Measurements from ENCODE around the gene SART3. TPM values are rescaled to one million over a fixed set of nuclear protein-coding genes. Genes with fewer than 3 reads are reported as not detected.

Gene SART3
- polyA plus RNA-seq, 1 donor (not counting 4 experiments of a cell fraction or from before 2014, with no cell fraction given), result 19.0 TPM

DNA sequence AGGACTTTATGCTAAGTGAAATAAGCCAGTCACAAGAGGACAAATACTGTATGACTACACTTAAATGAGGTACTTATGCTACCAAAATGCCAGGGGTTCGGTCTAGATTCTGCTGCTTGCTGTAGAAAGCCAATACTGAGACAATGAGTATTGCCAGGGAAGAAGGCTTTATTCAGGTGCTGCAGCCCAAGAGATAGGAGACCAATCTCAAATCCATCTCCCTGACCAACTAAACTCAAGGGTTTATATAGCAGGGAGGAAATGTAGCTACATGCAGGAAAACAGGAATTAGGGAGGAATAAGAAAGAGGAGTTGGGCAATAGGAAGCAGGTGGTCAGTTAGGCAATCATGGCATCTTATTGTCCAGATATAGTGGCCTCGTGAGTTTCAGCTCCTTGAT is 58.1 kb downstream of the SART3 start:
- H3K27me3 ChIP-seq (ENCODE audit: control insufficient read depth, extremely low read depth, insufficient read depth, low read length), result no peaks in the 10 kb centered on the region
- H3K9me1 ChIP-seq (ENCODE audit: control insufficient read depth, extremely low read depth, insufficient read depth, low read length), result no peaks in the 10 kb centered on the region
- dilution Hi-C loops (cut with MboI; ENCODE audit: extremely low pct_ligation_motif_present, low sequenced_read_pairs), result no loop called here
- no peaks in the 10 kb centered on the region for H3K4me1 ChIP-seq (ENCODE audit: control insufficient read depth, extremely low read depth, insufficient read depth, low read length)
- peaks cover 2% of the 10 kb centered on the region for H3K9me3 ChIP-seq (ENCODE audit: control insufficient read depth, low read depth, low read length)
- H4K20me1 ChIP-seq (ENCODE audit: control insufficient read depth, extremely low read depth, insufficient read depth, low read length), result no peaks in the 10 kb centered on the region
- H3K9ac ChIP-seq (ENCODE audit: control insufficient read depth, extremely low read depth, insufficient read depth, low read length), result no peak overlapping the region
- DNase-seq (ENCODE audit: low read depth, low spot score) (no peak), FAIRE-seq (no peak)
- no peak overlapping the region for H3K27ac ChIP-seq (ENCODE audit: control insufficient read depth, insufficient read depth, low read length)
- H3K4me2 ChIP-seq (ENCODE audit: control insufficient read depth, extremely low read depth, insufficient read depth, low read depth, low read length), result no peak overlapping the region
- H3K79me2 ChIP-seq (ENCODE audit: control insufficient read depth, insufficient read depth, low read length), result no peaks in the 10 kb centered on the region
- H2AFZ ChIP-seq (ENCODE audit: control insufficient read depth, low read length), result no peak overlapping the region
- H3K4me3 ChIP-seq (ENCODE audit: control insufficient read depth in 2 of 3, extremely low read depth in 1 of 3, insufficient read depth in 2 of 3, low read depth in 1 of 3, low read length in 3 of 3), result no peak overlapping the region
- H3K36me3 ChIP-seq (ENCODE audit: control insufficient read depth in 2 of 2, extremely low read depth in 1 of 2, insufficient read depth in 2 of 2, low read length in 2 of 2), result no peaks in the 10 kb centered on the region
- TF ChIP-seq, protein P1, sequence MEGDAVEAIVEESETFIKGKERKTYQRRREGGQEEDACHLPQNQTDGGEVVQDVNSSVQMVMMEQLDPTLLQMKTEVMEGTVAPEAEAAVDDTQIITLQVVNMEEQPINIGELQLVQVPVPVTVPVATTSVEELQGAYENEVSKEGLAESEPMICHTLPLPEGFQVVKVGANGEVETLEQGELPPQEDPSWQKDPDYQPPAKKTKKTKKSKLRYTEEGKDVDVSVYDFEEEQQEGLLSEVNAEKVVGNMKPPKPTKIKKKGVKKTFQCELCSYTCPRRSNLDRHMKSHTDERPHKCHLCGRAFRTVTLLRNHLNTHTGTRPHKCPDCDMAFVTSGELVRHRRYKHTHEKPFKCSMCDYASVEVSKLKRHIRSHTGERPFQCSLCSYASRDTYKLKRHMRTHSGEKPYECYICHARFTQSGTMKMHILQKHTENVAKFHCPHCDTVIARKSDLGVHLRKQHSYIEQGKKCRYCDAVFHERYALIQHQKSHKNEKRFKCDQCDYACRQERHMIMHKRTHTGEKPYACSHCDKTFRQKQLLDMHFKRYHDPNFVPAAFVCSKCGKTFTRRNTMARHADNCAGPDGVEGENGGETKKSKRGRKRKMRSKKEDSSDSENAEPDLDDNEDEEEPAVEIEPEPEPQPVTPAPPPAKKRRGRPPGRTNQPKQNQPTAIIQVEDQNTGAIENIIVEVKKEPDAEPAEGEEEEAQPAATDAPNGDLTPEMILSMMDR (optimal IDR thresholded peaks at IDR 0.05 in 1 of 3, IDR thresholded peaks at IDR 0.05 in 1 of 3, conservative IDR thresholded peaks at IDR 0.05 in 1 of 3; ENCODE audit: extremely low read depth in 1 of 3, insufficient read depth in 2 of 3, low read length in 3 of 3), result no peak
- TF ChIP-seq EZH2 (IDR thresholded peaks at IDR 0.05; ENCODE audit: low read length), result no peak

DNA sequence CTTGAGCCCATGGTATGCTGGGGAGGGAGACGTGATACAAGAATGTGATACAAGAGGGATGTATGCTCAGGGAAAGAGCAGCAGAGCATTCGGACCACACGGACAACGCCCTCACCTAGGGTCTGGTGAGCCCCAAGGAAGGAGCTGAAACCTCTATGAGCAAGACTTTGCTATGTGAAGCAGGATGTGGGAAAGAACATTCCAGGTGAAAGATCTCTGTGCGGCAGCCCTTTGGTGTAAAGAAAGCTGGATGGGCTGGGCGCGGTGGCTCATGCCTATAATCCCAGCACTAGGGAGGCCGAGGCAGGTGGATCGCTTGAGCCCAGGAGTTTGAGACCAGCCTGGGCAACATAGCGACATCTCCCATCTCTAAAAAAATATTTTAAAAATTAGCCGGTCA is 62.8 kb downstream of the SART3 start:
- Histone ChIP-seq H3K9me1 (ENCODE audit: control insufficient read depth, extremely low read depth, insufficient read depth, low read length) (no peaks in the 10 kb centered on the region), H3K79me2 (ENCODE audit: control insufficient read depth, insufficient read depth, low read length) (no peaks in the 10 kb centered on the region), H3K4me1 (ENCODE audit: control insufficient read depth, extremely low read depth, insufficient read depth, low read length) (no peaks in the 10 kb centered on the region), H3K36me3 (ENCODE audit: control insufficient read depth in 2 of 2, extremely low read depth in 1 of 2, insufficient read depth in 2 of 2, low read length in 2 of 2) (no peaks in the 10 kb centered on the region), H2AFZ (ENCODE audit: control insufficient read depth, low read length) (no peak overlapping the region), H3K9ac (ENCODE audit: control insufficient read depth, extremely low read depth, insufficient read depth, low read length) (no peak overlapping the region), H3K9me3 (ENCODE audit: control insufficient read depth, low read depth, low read length) (peaks cover 2% of the 10 kb centered on the region), H4K20me1 (ENCODE audit: control insufficient read depth, extremely low read depth, insufficient read depth, low read length) (no peaks in the 10 kb centered on the region), H3K4me3 (ENCODE audit: control insufficient read depth in 2 of 3, extremely low read depth in 1 of 3, insufficient read depth in 2 of 3, low read depth in 1 of 3, low read length in 3 of 3) (no peak overlapping the region), H3K4me2 (ENCODE audit: control insufficient read depth, extremely low read depth, insufficient read depth, low read depth, low read length) (no peak overlapping the region), H3K27me3 (ENCODE audit: control insufficient read depth, extremely low read depth, insufficient read depth, low read length) (peaks cover 1% of the 10 kb centered on the region), H3K27ac (ENCODE audit: control insufficient read depth, insufficient read depth, low read length) (no peak overlapping the region)
- dilution Hi-C loops (cut with MboI; ENCODE audit: extremely low pct_ligation_motif_present, low sequenced_read_pairs), result no loop called here
- DNase-seq (ENCODE audit: low read depth, low spot score) (no peak), FAIRE-seq (no peak)
- TF ChIP-seq EZH2 (IDR thresholded peaks at IDR 0.05; ENCODE audit: low read length), result no peak
- TF ChIP-seq, protein P1 (optimal IDR thresholded peaks at IDR 0.05 in 1 of 3, IDR thresholded peaks at IDR 0.05 in 1 of 3, conservative IDR thresholded peaks at IDR 0.05 in 1 of 3; ENCODE audit: extremely low read depth in 1 of 3, insufficient read depth in 2 of 3, low read length in 3 of 3), result no peak
